SK-N-SH (cell line): ENCODE data around the gene SPOCK1. TPM values are rescaled to one million over a fixed set of nuclear protein-coding genes. Genes with fewer than 3 reads are reported as not detected.

Source experiments
- CTCF ChIA-PET: fragments of 300-600, 350-600 bp; formaldehyde crosslinking; extraction: SDS; loops from one replicate; lab custom pipeline; 2021; lab: Yijun Ruan, JAX
- POLR2A ChIA-PET: fragments of 350-600 bp; sonication (Branson Sonifier 250); formaldehyde crosslinking; extraction: SDS; loops from one replicate; lab custom pipeline; 2020; ENCODE audit warnings: antibody characterized with exemption, inconsistent platforms; lab: Yijun Ruan, JAX
- DNase-seq: peaks from one replicate; pipeline ENCODE4 v3.0.0; 2012
- H2AFZ ChIP-seq: fragments of 200-600 bp; sonication (generic); 2 replicates; pipeline ENCODE4 v1.8.1; 2016; ENCODE audit warnings: antibody characterized with exemption, mild to moderate bottlenecking, low read depth
- H3F3A ChIP-seq: fragments of 200-600 bp; sonication (generic); replicated peaks from 2 replicates; pipeline ENCODE3; 2016; ENCODE audit warnings: antibody characterized with exemption, mild to moderate bottlenecking; ENCODE audit not compliant: insufficient read depth
- H3K27ac ChIP-seq, 2 experiments: fragments of 200-500 bp in 1 of 2; fragments of 200-600 bp in 1 of 2; sonication (Bioruptor generic) in 1 of 2; sonication (generic), shearing (Covaris generic) in 1 of 2; 2 replicates each; pipeline versions ENCODE4 v1.5.1 to v1.6.1; 2014 to 2016; ENCODE audit warnings: low read depth in 2 of 2, inconsistent platforms in 1 of 2, low read length in 1 of 2, mild to moderate bottlenecking in 1 of 2, mixed read lengths in 1 of 2
- H3K27me3 ChIP-seq: fragments of 200-600 bp; sonication (generic), shearing (Covaris generic); 2 replicates; pipeline ENCODE4 v1.6.1; 2016; ENCODE audit warnings: mixed run types; ENCODE audit not compliant: insufficient read depth
- H3K36me3 ChIP-seq, 2 experiments: fragments of 200-500 bp in 1 of 2; fragments of 200-600 bp in 1 of 2; sonication (Bioruptor generic) in 1 of 2; sonication (generic) in 1 of 2; replicated peaks in 1 of 2; 2 replicates each; pipeline versions ENCODE3 to v1.5.1; 2014 to 2016; ENCODE audit warnings: low read length in 1 of 2, mild to moderate bottlenecking in 1 of 2; ENCODE audit not compliant: insufficient read depth in 2 of 2, control insufficient read depth in 1 of 2
- H3K4me1 ChIP-seq, 2 experiments: fragments of 200-500 bp in 1 of 2; fragments of 200-600 bp in 1 of 2; sonication (Bioruptor generic) in 1 of 2; sonication (generic), shearing (Covaris generic) in 1 of 2; 2 replicates each; pipeline versions ENCODE4 v1.5.1 to v1.6.1; 2014 to 2016; ENCODE audit warnings: low read depth in 1 of 2, low read length in 1 of 2, mixed run types in 1 of 2; ENCODE audit not compliant: insufficient read depth in 2 of 2, control insufficient read depth in 1 of 2
- H3K4me2 ChIP-seq: fragments of 200-600 bp; sonication (generic), shearing (Covaris generic); 2 replicates; pipeline ENCODE4 v1.6.1; 2017; ENCODE audit warnings: mixed run types
- H3K4me3 ChIP-seq, 2 experiments: fragments of 200-500 bp in 1 of 2; fragments of 200-600 bp in 1 of 2; sonication (Bioruptor generic) in 1 of 2; sonication (generic), shearing (Covaris generic) in 1 of 2; 2 replicates each; pipeline versions ENCODE4 v1.5.1 to v1.8.1; 2014 to 2016; ENCODE audit warnings: low read depth in 2 of 2, inconsistent platforms in 1 of 2, low read length in 1 of 2, mild to moderate bottlenecking in 1 of 2, mixed read lengths in 1 of 2, moderate library complexity in 1 of 2
- H3K79me2 ChIP-seq: fragments of 200-600 bp; sonication (generic); 2 replicates; pipeline ENCODE4 v1.8.1; 2017; ENCODE audit warnings: mild to moderate bottlenecking; ENCODE audit not compliant: insufficient read depth
- H3K9ac ChIP-seq: fragments of 200-600 bp; sonication (generic); 2 replicates; pipeline ENCODE4 v1.6.1; 2017; ENCODE audit warnings: mixed run types
- H3K9me2 ChIP-seq: fragments of 200-600 bp; sonication (generic); 2 replicates; pipeline ENCODE4 v1.6.1; 2017; ENCODE audit warnings: mixed run types
- H3K9me3 ChIP-seq: fragments of 200-600 bp; sonication (generic); 2 replicates; pipeline ENCODE4 v1.6.1; 2017; ENCODE audit warnings: mixed run types, mild to moderate bottlenecking, moderate library complexity
- H4K20me1 ChIP-seq: fragments of 200-600 bp; sonication (generic); 2 replicates; pipeline ENCODE4 v1.6.1; 2017; ENCODE audit warnings: mild to moderate bottlenecking, mixed run types; ENCODE audit not compliant: insufficient read depth
- FOSL2 ChIP-seq: IDR thresholded peaks from 2 replicates; pipeline ENCODE4 v1.4.0; 2012; ENCODE audit warnings: low read depth, mild to moderate bottlenecking, moderate library complexity, borderline replicate concordance
- GABPA ChIP-seq: IDR thresholded peaks from 2 replicates; pipeline ENCODE4 v1.4.0; 2012; ENCODE audit warnings: low read depth, mild to moderate bottlenecking
- GATA2 ChIP-seq: sonication (generic); formaldehyde crosslinking; IDR thresholded peaks from 2 replicates; pipeline ENCODE4 v1.5.0; 2020; ENCODE audit warnings: mild to moderate bottlenecking, missing genetic modification reagents
- IRF3 ChIP-seq: fragments of 150-350 bp; IDR thresholded peaks from 2 replicates; pipeline ENCODE4 v1.6.1; 2016; ENCODE audit warnings: mild to moderate bottlenecking, low read depth, low read length
- JUND ChIP-seq: IDR thresholded peaks from 2 replicates; pipeline ENCODE4 v1.4.0; 2012
- MEF2A ChIP-seq: IDR thresholded peaks from 2 replicates; pipeline ENCODE4 v1.4.0; 2012; ENCODE audit warnings: low read depth, borderline replicate concordance
- NFIC ChIP-seq: IDR thresholded peaks from 2 replicates; pipeline ENCODE4 v1.4.0; 2012; ENCODE audit warnings: borderline replicate concordance
- NRF1 ChIP-seq: IDR thresholded peaks from 2 replicates; pipeline ENCODE4 v1.6.1; 2012; ENCODE audit warnings: low read depth, mild to moderate bottlenecking, low read length
- RAD21 ChIP-seq: IDR thresholded peaks from 2 replicates; pipeline ENCODE4 v1.6.1; 2012; ENCODE audit warnings: mild to moderate bottlenecking, low read length
- RCOR1 ChIP-seq: fragments of 150-350 bp; IDR thresholded peaks from 2 replicates; pipeline ENCODE4 v1.6.1; 2017; ENCODE audit warnings: antibody characterized with exemption, low read length
- REST ChIP-seq: IDR thresholded peaks from 2 replicates; pipeline ENCODE4 v1.6.1; 2012; ENCODE audit warnings: mild to moderate bottlenecking, low read depth, low read length, moderate library complexity
- RFX5 ChIP-seq: IDR thresholded peaks from 2 replicates; pipeline ENCODE4 v1.6.1; 2012; ENCODE audit warnings: mild to moderate bottlenecking, improper control_type of control experiment, low read length
- SIN3A ChIP-seq: IDR thresholded peaks from 2 replicates; pipeline ENCODE4 v1.6.1; 2012; ENCODE audit warnings: low read depth, mild to moderate bottlenecking, low read length, moderate library complexity, borderline replicate concordance
- SMC3 ChIP-seq: IDR thresholded peaks from 2 replicates; pipeline ENCODE4 v1.6.1; 2012; ENCODE audit warnings: low read depth, low read length, improper control_type of control experiment
- USF1 ChIP-seq: IDR thresholded peaks from 2 replicates; pipeline ENCODE4 v1.4.0; 2012; ENCODE audit warnings: low read depth, borderline replicate concordance
- ZBTB33 ChIP-seq: IDR thresholded peaks from 2 replicates; pipeline ENCODE4 v1.4.0; 2012; ENCODE audit warnings: low read depth, borderline replicate concordance
- WGBS: methylation state at CpG from one replicate; pipeline ENCODE4 v1.1.6; 2017; ENCODE audit warnings: low lambda C conversion rate; 5-methylcytosine and 5-hydroxymethylcytosine counted together
- polyA plus RNA-seq, 3 experiments: library from polyadenylated mRNA; depleted of rRNA; stranded (reverse); fragments of >200 nt; gene quantifications; 2 replicates each; pipeline ENCODE4 v1.2.3, GENCODE V29; 2012

The SPOCK1 gene
- polyA plus RNA-seq, 1 of the 3 experiments (the other 2 are of a cell fraction) = 11.3 TPM

- H3K4me1 ChIP-seq = peaks cover 0 to 17% of the 10 kb centered on the region in 2 experiments; a peak in 2 of 4 replicates
- H3K4me2 ChIP-seq = no peak overlapping the region
- no peaks in the 10 kb centered on the region for H3K27me3 ChIP-seq
- CTCF ChIA-PET = interaction anchor here (1.2 kb wide), 1 partner anchor 9 kb away, joined by 3 read pairs; no protein-coding TSS in a partner anchor
- peaks cover 13% of the 10 kb centered on the region for H3F3A ChIP-seq
- TF ChIP-seq RFX5 (no peak), SIN3A (no peak), JUND (no peak), FOSL2 (no peak), RCOR1 (no peak), MEF2A (no peak), NRF1 (no peak), SMC3 (no peak), GABPA (no peak), ZBTB33 (no peak), REST (no peak), RAD21 (no peak)
- TF ChIP-seq, all 33 proteins: peak for 0
- peaks cover 0 to 4% of the 10 kb centered on the region in 2 experiments for H3K36me3 ChIP-seq
- POLR2A ChIA-PET = no interaction called here
- no peak overlapping the region for H3K4me3 ChIP-seq
- H4K20me1 ChIP-seq = no peaks in the 10 kb centered on the region
- peak; percentile 22 for DNase-seq
- H3K9ac ChIP-seq = no peak overlapping the region
- no peak overlapping the region for H2AFZ ChIP-seq
- H3K9me3 ChIP-seq = no peaks in the 10 kb centered on the region
- no peaks in the 10 kb centered on the region for H3K9me2 ChIP-seq
- no peaks in the 10 kb centered on the region for H3K79me2 ChIP-seq
- WGBS = 65% methylated on average over 2 of the region's 2 CpGs
- no peak overlapping the region for H3K27ac ChIP-seq
Observed at GRCh38 chr5:137070521-137070920, 428.6 kb downstream of the SPOCK1 start.

- ChIA-PET POLR2A (no interaction called here), CTCF (interaction anchor here (1.3 kb wide), 1 partner anchor 9 kb away, joined by 5 read pairs; no protein-coding TSS in a partner anchor)
- H3K27me3 ChIP-seq = no peaks in the 10 kb centered on the region
- H3K9me2 ChIP-seq = no peaks in the 10 kb centered on the region
- peaks cover 13% of the 10 kb centered on the region for H3F3A ChIP-seq
- no peak overlapping the region for H3K9ac ChIP-seq
- H3K79me2 ChIP-seq = no peaks in the 10 kb centered on the region
- peaks cover 0 to 17% of the 10 kb centered on the region in 2 experiments; a peak in 2 of 4 replicates for H3K4me1 ChIP-seq
- no peaks in the 10 kb centered on the region for H4K20me1 ChIP-seq
- no peak overlapping the region for H2AFZ ChIP-seq
- H3K36me3 ChIP-seq = peaks cover 0 to 4% of the 10 kb centered on the region in 2 experiments
- H3K9me3 ChIP-seq = no peaks in the 10 kb centered on the region
- H3K4me2 ChIP-seq = no peak overlapping the region
- TF ChIP-seq FOSL2 (no peak), MEF2A (no peak), GATA2 (CRISPR knock-in tag) (no peak), RAD21 (no peak), NFIC (no peak), USF1 (no peak), IRF3 (no peak)
- no peak overlapping the region for H3K27ac ChIP-seq
- H3K4me3 ChIP-seq = no peak overlapping the region
- DNase-seq = no peak
- 59% methylated on average over 12 of the region's 12 CpGs for WGBS
Observed at GRCh38 chr5:137069358-137069757, 429.8 kb downstream of the SPOCK1 start.
